Measurements from ENCODE around the gene SMARCD1. TPM values are rescaled to one million over a fixed set of nuclear protein-coding genes. Genes with fewer than 3 reads are reported as not detected.

The SMARCD1 gene
- total and polyA plus RNA-seq, 9 of the 15 experiments (the other 6 are each of a cell fraction or from before 2014, with no cell fraction given) = 0.86 to 91.7 (median 48.0) TPM

GRCh38 chr12:50112456-50113218 lies 27.5 kb downstream of the SMARCD1 start (continued):
- no peak for TF ChIP-seq CEBPB (tag; IDR thresholded peaks at IDR 0.05)
- TF ChIP-seq CREM (IDR thresholded peaks at IDR 0.05; ENCODE audit: low read depth) = no peak
- peak; percentile 21; the same call in 1 of the 2 replicates for TF ChIP-seq ARID1B (IDR thresholded peaks at IDR 0.05)
- no peak for TF ChIP-seq ZNF561 (CRISPR knock-in tag; conservative IDR thresholded peaks at IDR 0.05)
- no peak for TF ChIP-seq MAFF (IDR thresholded peaks at IDR 0.05; ENCODE audit: low read length)
- peak; percentile 19 for TF ChIP-seq SAP30 (IDR thresholded peaks at IDR 0.05; ENCODE audit: borderline replicate concordance, insufficient read depth, low read depth, low read length, poor library complexity, severe bottlenecking)
- TF ChIP-seq CLOCK (CRISPR knock-in tag; IDR thresholded peaks at IDR 0.05; ENCODE audit: borderline replicate concordance) = no peak
- peak; percentile 53; a peak in 2 of 4 replicates for TF ChIP-seq MLLT1 (IDR thresholded peaks at IDR 0.05)
- TF ChIP-seq ZNF395 (CRISPR knock-in tag; IDR thresholded peaks at IDR 0.05) = peak; percentile 72
- peak; percentile 46 for TF ChIP-seq KDM5B (IDR thresholded peaks at IDR 0.05; ENCODE audit: insufficient replicate concordance, low read depth, low read length)
- TF ChIP-seq ZBTB2 (IDR thresholded peaks at IDR 0.05) = 0 out of 2 replicates have a peak, but pooled peaks have one; percentile 9
- TF ChIP-seq NRF1 (conservative IDR thresholded peaks at IDR 0.05 in 1 of 2, IDR thresholded peaks at IDR 0.05 in 1 of 2) = no peak
- TF ChIP-seq BRD9 (IDR thresholded peaks at IDR 0.05; ENCODE audit: low read depth, partially characterized antibody) = no peak
- no peak for TF ChIP-seq OTX1 (CRISPR knock-in tag; IDR thresholded peaks at IDR 0.05)
- TF ChIP-seq ZNF830 (CRISPR knock-in tag; IDR thresholded peaks at IDR 0.05) = no peak
- no peak for TF ChIP-seq GABPB1 (CRISPR knock-in tag; IDR thresholded peaks at IDR 0.05)
- TF ChIP-seq HLTF (IDR thresholded peaks at IDR 0.05) = 0 out of 2 replicates have a peak, but pooled peaks have one; percentile 8
- TF ChIP-seq RAD21 (CRISPR knock-in tag; conservative IDR thresholded peaks at IDR 0.05 in 1 of 2, IDR thresholded peaks at IDR 0.05 in 1 of 2) = peak in 1 of 2 experiments; percentile 11; a peak in 1 of 4 replicates
- TF ChIP-seq TFAM (CRISPR knock-in tag; conservative IDR thresholded peaks at IDR 0.05) = no peak

Data from K562 (cell line).